WI38 (cell line): ENCODE measurements around the gene STAMBPL1.

Source experiments
- H3K4me3 ChIP-seq: 2 replicates; pipeline ENCODE4 v1.5.1; 2011; ENCODE audit warnings: low read depth, mild to moderate bottlenecking, control low read depth, low read length
- TF ChIP-seq, protein P1 (sequence below): IDR thresholded peaks from 2 replicates; pipeline ENCODE4 v1.5.1; 2012; ENCODE audit warnings: low read depth, mild to moderate bottlenecking, control low read depth, low read length

The STAMBPL1 gene

DNA sequence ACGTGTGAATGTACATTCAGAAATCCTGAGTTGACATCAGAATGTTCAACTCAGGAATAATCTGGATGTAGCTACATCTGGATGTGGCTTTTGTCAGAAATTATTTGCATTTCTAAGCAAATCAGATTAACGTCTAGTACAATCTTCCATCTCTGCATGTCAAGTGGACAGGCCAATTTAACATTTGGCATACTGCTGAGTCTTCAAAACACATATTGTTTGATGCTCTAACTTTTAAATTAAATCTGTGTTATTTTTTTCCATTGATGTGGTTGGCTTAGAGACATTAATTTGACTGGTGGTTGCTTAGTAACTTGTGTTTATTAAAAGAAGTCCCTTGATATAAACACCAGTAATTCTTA is 3.4 kb downstream of the STAMBPL1 start:
- TF ChIP-seq, protein P1, sequence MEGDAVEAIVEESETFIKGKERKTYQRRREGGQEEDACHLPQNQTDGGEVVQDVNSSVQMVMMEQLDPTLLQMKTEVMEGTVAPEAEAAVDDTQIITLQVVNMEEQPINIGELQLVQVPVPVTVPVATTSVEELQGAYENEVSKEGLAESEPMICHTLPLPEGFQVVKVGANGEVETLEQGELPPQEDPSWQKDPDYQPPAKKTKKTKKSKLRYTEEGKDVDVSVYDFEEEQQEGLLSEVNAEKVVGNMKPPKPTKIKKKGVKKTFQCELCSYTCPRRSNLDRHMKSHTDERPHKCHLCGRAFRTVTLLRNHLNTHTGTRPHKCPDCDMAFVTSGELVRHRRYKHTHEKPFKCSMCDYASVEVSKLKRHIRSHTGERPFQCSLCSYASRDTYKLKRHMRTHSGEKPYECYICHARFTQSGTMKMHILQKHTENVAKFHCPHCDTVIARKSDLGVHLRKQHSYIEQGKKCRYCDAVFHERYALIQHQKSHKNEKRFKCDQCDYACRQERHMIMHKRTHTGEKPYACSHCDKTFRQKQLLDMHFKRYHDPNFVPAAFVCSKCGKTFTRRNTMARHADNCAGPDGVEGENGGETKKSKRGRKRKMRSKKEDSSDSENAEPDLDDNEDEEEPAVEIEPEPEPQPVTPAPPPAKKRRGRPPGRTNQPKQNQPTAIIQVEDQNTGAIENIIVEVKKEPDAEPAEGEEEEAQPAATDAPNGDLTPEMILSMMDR, result no peak
- H3K4me3 ChIP-seq, result peak overlapping the region; percentile 95

DNA sequence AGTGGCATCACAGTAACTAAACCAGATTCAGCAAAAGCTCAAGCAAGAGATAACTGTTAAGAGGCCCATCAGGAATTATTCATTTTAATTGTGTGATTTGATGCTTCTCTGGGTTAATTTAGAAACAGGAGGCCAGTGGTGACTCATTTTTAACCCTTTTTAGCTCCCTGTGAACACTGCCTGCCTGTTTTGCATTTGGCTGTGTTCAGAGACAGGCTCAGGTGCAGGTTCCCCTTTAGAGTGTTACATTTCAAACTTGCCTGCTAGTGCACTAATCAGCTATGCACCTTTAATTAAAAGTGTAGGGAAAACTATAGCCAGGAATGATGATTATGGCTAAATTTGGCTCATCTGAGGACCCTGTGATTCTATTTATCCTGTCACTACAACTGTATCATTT is 6.5 kb downstream of the STAMBPL1 start:
- H3K4me3 ChIP-seq, result no peak overlapping the region
- TF ChIP-seq, protein P1, result no peak

DNA sequence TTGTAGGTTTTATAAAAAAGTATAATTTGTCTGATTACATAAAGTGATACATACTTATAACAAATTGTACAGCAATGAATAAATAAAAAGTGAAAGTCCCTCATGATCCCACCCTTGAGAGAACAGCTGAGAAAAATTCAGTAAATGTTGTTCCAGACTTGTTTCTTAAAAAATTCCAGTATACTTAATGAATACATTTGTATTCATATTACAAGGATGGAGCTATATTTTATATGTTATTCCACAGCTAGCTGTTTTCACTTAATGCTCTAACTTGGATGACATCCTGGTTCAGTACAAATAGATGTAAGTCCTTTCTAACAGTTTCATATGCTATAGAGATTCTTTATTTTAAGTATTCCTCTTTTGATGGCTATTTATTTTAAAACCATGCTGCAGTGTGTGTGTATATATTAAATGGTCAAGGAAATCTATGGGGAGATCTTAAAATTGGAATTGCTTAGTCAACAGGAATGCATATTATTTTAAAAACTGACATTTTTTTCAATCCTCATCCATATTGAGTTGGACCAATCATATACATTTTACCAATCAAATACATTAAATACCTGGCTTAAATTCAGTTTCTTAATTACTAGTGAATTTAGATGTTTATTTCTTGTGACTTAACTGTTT is 8.9 kb downstream of the STAMBPL1 start:
- TF ChIP-seq, protein P1, result no peak
- no peak overlapping the region for H3K4me3 ChIP-seq

DNA sequence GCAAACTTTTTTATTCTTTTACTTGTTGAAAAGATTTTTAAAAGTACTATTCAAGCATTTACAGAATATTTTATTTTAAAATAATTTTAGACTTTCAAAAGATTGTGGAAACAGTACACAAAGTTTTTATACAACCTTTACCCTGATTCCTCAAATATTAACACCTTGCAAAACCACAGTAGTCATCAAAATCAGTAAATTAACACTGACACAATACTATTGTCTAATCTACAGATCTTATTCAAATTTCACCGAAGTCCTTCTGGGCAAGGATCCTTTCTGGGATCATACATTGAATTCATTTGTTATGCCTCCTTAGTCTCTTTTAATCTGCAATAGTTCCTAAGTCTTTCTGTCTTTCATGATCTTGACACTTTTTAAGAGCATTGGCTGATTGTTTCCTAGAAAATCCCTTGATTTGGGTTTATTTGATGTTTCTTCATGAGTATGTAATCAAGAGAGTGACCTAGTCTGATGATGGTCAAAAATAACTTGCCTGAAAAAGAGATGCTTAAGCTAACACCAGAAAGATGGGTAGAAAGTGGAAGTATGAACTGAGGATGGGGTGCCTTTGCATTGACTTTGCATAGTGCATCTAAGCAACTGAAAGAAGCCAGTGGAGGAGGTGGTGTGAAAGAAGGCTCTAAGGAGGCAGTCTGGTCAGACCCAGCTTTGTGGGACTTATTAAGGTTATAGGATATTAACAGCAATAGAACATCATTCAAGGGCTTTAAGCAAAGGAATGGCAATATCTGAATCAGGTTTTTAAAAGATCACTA is 9.7 kb downstream of the STAMBPL1 start:
- no peak overlapping the region for H3K4me3 ChIP-seq
- TF ChIP-seq, protein P1, result no peak

DNA sequence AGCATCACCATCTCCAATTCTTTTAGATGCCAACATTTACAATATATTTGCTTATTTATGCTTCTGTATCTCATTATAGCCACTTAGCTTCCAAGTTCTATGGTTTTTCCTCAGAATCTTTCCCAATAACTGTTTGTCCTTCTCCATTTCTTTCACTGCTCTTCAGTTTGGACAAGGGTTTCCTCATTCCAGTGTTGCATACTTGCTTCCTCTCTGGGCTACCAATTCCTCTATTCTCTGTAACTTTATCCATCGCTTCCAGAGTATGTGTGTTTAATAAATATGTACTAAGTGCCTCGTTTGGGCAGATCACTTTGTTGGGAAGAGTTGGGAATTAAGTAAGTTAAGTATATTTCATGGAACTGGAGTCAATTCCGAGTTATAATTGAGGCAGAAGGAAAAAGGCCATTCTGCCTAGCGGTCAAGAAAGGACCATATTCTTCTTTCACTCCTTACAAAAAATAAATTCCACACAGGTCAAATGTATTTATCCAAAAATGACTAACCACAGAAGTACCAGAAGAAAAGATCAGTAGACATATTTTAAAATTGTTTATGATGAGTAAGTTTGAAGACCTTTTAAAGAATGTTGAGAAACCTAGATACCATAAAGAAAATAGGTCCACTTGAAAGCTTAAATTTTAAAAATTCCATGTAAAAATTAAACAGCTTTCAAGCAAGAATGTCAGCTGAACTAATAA is 10.8 kb downstream of the STAMBPL1 start:
- TF ChIP-seq, protein P1, result no peak
- no peak overlapping the region for H3K4me3 ChIP-seq

DNA sequence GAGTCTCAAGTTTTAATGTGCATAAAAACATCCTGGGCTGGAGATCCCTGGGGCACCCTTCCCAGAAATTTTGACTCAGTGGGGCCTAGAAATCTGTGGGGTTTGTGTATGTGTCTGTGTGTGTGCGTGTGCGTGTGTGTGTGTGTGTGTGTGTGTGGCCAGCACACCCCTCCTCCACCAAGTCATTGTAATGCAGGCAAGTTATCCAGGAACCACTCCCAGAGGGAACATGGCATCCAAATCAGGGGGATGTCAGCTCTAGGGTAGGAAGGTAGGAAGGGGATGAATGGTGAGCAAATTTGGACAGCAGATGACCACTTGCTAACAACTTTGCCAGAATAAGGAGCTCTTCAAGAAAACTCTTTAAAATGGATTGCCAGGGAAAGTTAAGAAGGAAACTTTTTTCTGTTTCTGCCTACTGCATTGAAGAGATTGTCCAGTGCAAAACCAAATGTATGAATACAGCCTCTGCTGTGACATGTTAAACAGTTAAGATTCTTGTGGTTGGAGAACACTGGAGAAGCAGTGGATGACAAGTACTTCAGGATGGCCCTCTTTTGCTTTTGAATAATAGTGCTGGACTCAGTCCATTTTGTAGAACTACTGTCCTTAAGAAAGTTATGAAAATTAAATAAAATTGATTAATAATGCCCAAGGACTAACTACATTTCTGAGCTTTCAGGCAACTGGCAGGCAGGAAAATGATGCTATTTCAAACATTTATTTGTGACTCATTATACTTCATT is 12.3 kb downstream of the STAMBPL1 start:
- TF ChIP-seq, protein P1, result no peak
- H3K4me3 ChIP-seq, result no peak overlapping the region
